GM21447 (cell line): Measurements from ENCODE around the gene PCYT2.

Experiments used
- ATAC-seq: cut with Tn5 transposase; IDR thresholded peaks from one replicate; pipeline ENCODE4 v1.9.1; 2021; ENCODE audit not compliant: unreplicated experiment

Gene PCYT2

GRCh38 chr17:81944858-81945257 is 33.7 kb upstream of the PCYT2 start:
- no peak for ATAC-seq

- ATAC-seq = no peak
Measured at GRCh38 chr17:81942167-81942553, 31.0 kb upstream of the PCYT2 start.

GRCh38 chr17:81941484-81942166 is 30.4 kb upstream of the PCYT2 start:
- no peak for ATAC-seq

GRCh38 chr17:81940538-81941483 is 29.6 kb upstream of the PCYT2 start:
- ATAC-seq = no peak

DNA sequence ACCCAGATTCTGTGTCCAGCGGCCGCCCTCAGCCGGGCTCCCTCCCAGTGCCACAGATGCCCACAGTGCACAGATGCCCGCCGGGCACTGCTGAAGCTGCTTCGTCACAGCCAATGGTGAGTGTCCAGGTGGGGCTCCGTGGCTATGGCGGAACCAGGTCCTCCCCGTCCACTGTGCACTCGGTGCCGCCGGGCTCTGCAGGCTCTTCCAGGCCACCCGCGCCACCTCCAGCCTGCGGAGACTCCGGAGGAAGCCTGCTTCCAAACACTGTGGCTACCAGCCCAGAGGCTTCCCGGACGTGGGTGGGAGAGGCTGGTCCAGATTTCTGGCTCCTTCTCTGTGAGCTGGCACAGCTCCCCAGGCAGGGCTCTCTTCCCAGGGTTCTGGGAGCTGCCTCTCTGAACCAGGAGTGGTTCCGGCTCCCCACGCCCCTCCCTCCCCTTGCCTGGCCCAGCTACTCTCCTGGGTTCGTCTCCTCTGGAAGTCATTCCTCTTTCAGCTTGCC is 28.7 kb upstream of the PCYT2 start:
- ATAC-seq = no peak

- no peak for ATAC-seq
Measured at GRCh38 chr17:81939218-81939617, 28.0 kb upstream of the PCYT2 start.

DNA sequence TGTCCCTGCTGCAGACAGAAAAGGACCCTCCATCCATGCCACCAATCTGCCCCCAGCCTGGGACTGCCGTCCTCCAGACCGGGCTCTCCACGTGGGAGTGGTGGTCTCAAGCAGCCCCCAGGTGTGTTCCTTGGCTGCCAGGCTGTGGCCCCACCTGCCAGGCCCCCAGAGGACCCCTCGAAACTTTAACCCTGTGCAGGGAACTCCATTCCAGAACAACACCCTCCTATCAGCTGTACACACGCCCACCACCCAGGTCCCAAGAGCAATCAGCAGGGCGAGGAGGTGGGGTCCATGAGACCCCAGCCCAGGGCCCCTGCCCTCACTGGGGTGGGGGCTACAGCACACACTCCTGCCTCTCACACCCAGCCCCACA is 24.5 kb upstream of the PCYT2 start:
- no peak for ATAC-seq

- ATAC-seq = no peak
Measured at GRCh38 chr17:81934850-81935708, 23.9 kb upstream of the PCYT2 start.

- no peak for ATAC-seq
Measured at GRCh38 chr17:81934098-81934757, 23.0 kb upstream of the PCYT2 start.

- ATAC-seq = no peak
Measured at GRCh38 chr17:81933178-81933699, 22.0 kb upstream of the PCYT2 start.

- ATAC-seq = no peak
Measured at GRCh38 chr17:81932333-81932983, 21.3 kb upstream of the PCYT2 start.

DNA sequence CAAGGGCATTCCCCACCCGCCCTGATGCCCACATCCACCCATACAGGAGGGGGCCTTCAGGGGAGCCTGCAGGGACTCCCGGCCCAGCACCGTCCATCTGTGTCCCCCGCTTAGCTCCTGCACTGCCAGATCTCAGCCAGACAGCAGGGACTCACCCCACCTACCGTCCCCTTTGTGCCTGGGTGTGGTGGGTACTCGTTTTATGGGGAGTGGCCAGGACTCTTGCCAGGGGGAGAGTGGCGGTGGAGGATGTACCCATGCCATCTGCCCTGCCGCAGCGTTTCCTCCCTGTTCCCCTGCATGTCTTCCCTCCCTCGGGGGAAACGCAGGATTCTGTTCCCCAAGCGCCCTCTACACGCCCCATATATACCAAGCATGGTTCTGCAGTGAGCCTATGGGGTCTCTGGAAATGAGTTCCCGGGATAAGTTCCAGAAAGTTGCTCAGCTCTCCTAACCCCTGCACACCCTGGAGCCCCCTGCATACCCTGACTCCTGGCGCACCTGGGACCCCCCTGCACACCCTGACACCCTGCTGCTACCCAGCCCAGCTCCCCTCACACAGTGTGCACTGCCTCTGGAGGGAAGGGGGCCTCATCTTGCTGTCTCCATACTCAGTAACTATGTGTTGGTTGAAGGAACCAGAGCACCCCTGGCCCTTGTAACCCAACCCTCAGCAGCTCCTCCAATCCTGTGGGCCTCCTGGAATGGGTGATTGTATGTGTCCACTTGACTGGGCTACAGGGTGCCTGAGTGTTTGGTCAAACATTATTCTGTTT is 20.5 kb upstream of the PCYT2 start:
- no peak for ATAC-seq

GRCh38 chr17:81931189-81931556 is 20.0 kb upstream of the PCYT2 start:
- ATAC-seq = no peak

DNA sequence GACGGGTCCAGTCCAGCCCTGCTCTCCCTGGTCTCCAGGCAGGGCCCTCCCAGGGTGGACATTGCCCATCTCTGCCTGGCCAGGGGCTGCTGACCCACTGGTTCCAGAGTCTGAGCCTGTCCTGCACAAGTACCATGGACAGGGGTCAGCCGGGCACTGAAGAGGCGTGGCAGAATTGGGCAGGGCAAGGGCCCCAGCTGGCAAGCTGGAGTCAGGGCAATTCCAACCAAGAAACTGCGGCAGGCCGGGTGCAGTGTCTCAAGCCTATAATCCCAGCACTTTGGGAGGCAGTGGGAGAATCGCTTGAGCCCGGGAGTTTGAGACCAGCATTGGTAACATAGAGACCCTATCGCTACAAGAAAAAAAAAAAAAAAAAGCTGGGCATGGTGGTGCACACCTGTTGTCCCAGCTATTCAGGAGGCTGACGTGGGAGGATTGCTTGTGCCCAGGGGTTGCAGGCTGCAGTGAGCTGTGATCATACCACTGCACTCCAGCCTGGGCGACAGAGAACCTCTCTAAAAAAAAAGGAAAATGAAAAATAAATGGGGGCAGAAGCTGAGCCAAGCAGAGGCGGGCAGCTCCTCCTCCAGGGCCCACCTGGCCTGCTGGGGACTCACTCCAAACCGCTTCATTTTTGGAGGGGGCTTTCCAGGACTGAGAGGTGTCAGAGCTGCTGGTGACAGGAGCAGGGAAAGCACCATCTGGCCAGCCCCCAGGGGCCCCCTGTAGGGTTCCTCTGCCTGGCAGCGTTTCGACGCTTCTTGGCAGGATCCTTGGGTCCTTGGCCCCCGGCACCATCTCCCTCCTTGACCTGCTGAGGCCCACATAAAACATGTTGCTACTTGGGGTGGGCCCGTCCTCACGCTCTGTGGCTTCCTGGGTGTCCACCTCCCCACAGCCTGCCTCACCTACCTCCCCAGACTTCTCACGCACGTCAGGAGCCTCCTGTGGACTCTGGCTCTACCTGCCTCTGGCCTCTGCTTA is 19.2 kb upstream of the PCYT2 start:
- no peak for ATAC-seq

GRCh38 chr17:81929253-81930141 is 18.3 kb upstream of the PCYT2 start:
- ATAC-seq = no peak

DNA sequence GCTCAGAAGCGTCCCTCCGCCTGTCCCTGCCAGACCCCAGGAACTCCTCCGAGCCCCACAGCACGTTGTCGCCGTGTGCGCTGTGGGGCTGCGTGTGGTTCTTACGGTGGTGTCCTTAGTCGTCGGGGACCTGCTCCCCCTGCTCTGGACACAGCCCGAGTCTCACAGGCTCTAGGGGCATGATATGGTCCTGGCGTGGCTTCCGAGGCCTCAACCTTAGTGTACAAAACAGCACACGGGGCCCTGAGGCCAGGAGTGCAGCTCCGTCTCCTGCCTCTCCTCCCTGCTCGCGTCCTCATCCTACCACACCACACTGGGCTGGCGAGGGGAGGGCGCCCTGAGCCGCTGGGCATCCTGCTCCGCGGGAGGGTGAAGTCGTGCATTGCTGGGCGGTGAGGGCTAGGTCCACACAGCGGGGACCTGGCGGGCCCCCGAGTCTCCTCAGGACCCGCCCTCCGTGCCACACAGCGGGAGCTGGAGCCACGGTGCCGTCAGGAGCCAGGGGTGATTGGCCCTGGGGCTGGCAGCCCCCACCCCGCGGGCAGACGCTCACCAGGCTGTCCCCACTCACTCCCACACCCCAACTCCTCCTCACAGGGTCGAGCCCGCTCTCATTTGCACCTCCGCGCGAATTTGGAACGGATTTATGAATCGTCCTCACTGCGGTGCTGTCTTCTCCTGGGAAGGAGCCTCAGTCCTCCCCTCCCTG is 17.5 kb upstream of the PCYT2 start:
- no peak for ATAC-seq
